Raji (cell line): ENCODE data around the gene CHRNA4.

Experiments
- POLR2A ChIP-seq: IDR thresholded peaks from 2 replicates; pipeline ENCODE4 v1.6.1; 2011; ENCODE audit warnings: low read depth, low read length, control low read depth; ENCODE audit not compliant: insufficient read depth

Gene CHRNA4

DNA sequence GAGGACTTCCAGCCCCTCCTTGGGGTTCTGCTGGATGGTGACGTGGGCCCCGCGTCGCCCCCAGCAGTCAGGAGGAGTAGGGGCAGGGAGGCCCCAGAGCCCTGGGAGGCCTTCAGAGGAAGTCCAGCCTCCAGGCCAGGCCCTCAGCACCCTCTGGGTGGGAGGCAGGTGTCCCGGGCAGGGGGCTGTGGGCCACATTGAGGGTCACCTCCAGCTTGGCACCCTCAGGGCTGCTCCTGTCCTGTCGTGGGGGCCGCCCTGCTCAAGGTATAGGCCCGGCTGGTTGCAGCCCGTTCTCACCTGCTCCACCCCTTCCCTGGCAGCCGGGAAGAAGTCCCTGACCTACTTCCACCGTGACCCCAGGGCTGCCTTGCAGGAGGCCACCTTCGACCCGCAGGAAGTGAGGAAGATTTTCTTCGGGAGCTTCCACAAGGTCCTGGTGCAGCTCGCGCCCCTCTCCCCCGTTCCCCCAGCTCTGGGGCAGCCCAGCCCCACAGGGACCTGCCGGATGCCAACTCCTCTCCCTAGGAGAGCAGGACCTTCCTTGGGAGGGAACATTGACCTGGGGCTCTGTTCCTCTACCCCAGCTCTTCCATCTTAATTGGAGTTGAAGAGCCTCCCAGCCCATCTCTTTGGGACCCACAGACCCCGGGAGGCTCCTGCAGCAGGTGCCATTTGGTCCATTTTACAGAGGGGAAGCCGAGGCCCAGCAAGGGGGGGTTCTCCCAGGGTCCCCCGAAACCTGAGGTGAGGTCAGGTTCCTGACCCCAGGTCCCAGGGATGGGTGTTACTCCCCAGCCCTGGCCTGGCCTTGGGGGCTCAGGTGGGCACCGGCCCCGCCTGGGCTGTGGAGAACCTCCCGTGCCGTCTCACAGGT is 41.7 kb downstream of the CHRNA4 start:
- TF ChIP-seq POLR2A: no peak

DNA sequence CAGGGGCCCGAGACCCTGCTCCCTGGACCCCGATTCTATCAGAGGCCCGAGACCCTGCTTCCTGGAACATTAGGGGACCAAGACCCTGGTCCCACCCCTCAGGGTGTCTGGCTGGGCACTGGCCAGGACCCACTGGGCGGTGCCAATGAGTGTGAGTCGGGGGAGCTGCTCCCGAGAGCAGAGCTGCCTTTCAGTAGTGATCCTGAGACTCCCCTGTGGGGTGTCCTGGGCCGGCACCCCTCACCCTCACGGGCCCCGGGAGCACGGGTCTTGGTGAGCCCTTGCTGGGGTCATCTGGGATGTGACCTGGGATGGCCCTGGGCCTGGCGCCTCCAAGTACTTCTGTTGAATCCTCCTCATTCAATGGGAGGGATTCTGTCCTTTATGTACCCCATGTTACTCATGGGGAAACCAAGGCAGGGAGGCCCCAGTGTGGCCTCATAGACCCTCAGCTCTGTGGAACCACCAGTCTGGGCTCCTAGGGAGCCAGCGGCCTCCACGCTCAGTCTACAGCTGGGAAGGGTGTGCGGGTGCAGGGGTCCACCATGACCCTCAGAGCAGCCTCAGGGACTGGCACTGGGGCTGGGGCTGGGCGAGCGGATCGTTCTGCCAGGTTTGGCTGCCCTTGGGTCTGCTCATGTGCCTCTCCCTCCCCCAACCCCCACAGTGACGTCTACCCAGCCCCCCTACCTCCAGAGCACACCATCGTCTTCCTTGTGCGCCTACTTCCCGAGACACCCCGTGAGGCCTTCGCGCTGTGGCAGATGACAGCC is 42.6 kb downstream of the CHRNA4 start:
- no peak for TF ChIP-seq POLR2A

DNA sequence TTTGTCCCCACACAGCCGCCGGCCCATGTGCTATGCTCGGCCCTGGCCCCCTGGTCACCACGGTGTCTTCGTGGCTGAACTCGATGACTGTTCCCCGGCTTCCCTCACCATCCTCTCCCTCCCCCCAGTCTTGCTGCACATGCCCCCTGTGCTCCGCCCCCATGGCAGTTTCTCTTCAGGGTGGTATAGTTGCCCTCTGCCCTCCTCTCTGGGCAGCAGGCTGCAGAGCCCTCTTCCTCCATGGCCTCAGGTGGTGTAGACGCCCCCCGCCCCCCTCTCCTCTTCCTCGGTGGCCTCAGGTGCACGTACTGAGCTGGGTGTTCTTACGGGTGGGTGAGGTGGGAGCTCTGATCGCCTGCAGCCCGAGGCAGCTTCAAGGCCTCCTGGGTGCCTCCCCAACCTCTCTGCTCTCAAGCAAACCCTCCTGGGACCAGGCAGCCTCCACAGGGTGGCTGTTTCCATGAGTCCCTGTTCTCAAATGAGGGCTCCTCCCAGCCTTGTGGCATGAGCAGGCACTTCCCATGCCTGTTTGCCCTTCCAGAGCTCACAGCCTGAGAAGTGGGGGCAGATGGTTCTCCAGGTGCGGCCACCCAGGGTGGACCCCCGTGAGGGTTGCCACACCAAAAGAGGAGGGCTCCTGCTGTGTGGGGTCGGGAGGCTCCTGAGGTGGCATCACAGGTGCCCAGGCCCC is 43.4 kb downstream of the CHRNA4 start:
- TF ChIP-seq POLR2A: no peak

DNA sequence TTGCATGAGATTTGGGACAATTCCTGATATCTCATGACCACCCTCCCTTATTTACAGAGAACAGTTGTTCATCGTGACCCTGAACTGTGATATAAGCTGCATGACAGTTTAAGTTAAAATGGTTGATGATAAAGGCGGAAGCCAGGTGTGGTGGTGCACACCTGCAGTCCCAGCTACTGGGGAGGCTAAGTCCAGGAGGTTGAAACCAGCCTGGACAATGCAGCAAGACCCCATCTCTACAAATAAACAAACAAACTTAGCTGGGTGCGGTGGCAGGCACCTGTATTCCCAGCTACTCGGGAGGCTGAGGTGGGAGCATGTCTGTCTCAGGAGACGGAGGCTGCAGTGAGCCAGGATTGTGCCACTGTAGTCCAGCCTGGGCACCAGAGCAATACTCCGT is 44.1 kb downstream of the CHRNA4 start:
- TF ChIP-seq POLR2A: no peak

DNA sequence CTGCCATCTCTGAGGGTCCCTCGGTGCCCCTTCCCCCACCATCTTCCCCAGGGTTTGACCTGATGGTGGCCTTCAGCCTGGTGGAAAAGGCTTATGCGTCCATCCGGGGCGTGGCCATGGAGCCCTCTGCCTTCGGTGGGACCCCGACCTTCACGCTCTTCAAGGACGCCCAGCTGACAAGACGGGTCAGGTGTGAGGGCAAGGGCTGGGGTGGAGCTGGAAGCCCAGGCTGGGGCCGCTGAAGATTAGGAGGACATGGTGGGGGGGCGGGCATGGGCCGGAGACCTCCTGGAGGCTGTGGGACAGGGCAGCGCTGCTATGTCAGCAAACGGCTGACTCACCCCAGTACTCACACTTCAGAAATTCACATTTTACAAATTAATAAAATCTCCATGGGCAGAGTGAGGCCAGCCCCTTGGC is 44.6 kb downstream of the CHRNA4 start:
- TF ChIP-seq POLR2A: no peak

DNA sequence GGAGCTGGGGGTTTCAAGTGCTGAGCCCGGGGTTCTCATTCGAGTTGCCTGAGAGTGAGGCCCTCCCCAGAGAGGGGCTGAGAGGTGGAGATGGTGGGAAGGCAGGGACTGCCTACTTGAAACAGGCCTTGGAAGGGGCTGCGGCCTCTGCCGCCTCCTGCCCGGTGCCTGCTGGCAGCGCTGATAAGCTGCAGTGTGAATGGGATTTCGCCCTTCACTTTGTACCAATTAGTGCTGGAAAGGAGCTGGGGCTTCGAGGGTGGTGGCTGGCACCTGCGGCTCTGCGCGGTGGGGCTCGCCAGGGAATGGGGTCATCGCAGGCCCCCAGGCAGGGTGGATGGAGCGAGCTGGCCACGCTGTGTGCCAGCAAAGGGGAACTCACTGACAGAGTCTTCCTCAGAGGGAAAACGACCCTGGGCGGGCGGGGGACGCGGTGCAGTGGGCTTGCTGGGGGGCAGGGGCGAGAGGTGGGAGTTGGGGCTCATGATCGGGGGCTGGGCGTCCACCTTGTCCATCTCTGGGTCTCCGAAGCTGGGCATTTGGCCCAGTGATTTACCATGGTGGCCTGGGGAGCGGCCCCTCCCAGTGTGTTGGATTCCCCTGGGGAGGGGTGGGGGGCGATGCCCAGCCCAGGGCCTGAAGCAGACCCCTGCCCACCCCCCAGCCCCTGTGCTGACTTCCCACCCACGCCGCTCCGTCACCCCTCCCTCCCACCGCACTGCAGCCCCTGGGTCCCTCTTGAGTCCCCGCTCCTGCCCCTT is 45.2 kb downstream of the CHRNA4 start:
- TF ChIP-seq POLR2A: no peak

DNA sequence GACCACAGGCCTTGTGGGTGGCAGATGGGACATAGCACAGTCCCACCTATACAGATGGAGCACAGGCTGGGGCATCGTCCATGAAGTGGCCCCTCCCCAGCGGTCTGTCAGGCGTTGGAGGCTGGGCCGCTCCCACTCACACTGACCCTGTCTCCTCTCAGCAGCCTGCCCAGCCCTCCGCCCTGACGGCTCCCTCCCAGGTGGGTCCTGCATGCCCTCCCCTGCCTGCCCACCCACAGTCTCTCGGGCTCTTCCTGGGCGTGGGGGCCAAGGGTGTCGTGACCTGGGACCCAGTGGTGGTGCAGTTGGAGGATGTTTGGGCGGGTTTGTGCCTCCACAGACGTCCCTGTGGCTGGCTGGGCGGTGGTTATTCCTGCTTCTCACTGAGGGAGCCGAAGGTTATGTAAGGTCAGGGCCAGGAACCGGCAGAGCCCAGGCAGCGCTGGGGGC is 45.9 kb downstream of the CHRNA4 start:
- no peak for TF ChIP-seq POLR2A

DNA sequence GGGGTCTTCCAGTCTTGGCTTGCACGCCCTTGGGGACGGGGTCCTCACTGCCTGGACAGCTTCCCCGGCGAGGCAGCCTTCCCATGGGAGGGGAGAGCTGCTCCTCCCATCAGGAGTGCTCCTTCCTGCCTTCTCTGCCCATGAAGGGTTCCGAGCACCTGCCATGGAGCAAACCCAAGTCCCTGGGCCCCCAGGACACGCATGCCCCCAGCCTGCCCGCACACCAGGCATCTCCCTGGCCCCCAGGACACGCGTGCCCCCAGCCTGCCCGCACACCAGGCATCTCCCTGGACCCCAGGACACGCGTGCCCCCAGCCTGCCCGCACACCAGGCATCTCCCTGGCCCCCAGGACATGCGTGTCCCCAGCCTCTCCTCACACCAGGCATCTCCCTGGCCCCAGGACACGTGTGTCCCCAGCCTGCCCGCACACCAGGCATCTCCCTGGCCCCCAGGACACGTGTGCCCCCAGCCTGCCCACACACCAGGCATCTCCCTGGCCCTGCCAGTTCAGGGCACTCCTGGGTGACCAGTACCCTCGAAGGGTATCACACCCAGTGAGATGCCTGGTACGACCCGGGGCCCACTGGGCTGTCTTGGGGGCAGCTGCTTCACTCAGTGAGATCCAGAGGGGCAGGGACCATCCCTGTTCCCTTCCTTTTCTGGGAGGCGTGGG is 46.4 kb downstream of the CHRNA4 start:
- no peak for TF ChIP-seq POLR2A

DNA sequence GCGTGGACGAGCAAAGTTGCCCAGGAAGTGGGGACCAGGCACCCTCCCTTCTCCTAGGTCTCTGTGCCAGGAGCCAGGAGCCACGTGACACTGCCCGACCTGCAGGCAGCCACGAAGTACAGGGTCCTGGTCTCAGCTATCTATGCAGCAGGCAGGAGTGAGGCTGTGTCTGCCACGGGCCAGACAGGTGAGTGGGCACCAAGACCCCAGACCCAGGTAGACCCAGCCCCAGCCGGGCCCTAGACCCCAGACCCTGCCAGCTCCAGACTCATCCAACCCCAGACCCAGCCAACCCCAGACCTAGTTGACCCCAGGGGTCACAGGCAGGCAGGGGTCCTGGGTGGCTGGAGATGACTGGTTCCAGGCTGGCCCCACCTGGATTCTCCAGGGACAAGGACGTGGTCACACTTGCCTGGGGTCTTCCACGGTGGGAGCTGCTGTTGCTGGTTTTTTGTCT is 47.1 kb downstream of the CHRNA4 start:
- TF ChIP-seq POLR2A: no peak

DNA sequence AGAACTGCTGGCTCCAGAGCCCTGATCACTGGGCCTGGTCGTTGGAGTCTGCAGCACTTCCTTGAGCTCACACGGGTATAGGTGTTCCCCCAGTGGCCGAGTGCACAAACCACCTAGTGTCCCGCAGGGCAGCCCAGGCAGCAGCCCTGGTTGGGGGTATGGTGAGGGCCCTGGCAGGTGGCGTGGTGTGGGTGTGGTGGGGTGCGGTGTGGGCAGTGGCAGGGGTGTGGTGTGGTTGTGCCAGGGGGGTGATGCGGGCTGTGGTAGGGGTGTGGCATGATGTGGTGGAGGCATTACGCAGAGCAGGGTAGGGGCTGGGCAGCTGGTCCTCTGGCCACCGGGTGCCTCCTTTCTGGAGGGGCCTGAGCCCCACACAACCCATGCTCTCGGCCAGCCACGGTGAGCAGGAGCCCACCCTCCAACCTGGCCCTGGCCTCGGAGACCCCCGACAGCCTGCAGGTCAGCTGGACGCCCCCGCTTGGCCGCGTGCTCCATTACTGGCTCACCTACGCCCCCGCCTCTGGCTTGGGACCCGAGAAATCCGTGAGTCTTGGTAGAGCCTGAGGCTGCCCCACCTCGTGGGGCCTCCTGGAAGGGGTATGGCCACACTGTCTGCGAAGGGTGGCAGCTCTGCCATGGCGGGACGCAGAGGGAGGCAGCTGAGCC is 47.7 kb downstream of the CHRNA4 start:
- TF ChIP-seq POLR2A: no peak

DNA sequence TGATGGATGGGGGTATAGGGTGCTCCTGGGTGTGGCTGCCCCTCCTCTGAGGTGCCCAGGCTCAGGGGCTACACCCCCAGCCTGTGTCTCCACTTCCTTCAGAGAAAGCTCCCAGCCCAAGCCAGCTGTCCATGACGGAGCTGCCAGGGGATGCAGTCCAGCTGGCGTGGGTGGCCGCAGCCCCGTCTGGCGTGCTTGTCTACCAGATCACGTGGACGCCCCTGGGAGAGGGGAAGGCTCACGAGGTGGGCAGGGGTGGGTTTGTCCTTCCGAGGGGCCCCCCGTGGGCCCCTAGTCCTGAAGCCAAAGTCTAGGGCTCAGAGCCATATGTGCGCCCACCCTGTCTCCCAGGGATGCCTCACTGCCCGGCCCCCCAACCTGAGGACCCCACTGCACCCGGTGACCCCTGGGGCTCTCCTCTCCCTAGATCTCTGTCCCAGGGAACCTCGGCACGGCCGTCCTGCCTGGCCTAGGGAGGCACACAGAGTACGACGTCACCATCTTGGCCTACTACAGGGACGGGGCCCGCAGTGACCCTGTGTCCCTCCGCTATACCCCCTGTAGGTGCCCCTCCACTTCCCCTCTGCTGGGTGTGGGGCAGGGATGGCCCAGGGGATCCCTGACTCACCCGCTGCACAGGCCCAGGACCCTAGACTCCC is 48.3 kb downstream of the CHRNA4 start:
- no peak for TF ChIP-seq POLR2A

DNA sequence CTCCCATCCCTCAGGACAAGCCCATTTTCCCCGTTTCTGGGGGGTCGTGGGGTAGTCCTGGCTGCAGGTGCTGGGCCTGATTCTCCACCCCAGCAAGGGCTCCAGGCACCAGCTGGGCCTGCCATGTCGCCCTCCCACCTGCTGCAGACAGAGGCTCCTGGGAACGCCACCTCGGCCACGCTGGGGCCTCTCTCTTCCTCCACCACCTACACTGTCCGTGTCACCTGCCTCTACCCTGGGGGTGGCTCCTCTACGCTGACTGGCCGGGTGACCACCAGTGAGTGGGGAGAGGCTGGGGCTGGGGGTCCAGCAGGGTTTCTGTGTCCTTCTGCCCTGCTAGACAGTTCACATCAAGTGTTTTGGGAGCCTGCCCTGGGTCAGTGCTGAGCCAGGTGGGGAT is 48.9 kb downstream of the CHRNA4 start:
- TF ChIP-seq POLR2A: no peak

DNA sequence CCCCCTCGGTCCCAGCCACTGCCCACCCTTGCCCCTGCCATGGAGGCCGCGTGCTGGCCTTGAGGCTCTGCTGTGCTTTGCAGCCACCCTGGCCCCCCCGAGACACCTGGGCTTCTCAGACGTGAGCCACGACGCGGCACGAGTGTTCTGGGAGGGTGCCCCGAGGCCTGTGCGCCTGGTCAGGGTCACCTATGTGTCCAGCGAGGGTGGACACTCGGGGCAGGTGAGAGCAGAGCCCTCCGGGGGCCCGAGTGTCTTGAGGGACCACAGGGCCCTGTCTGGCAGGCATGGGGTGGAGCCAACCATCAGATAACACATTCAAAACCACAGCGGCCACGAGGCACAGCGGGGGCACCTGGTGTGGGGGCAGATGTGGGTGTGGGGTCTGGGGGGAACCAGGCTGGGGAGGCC is 49.3 kb downstream of the CHRNA4 start:
- TF ChIP-seq POLR2A: no peak
